ENCODE measurements around the gene RAB2B. TPM values are rescaled to one million over a fixed set of nuclear protein-coding genes. Genes with fewer than 3 reads are reported as not detected.

The RAB2B gene
- total RNA-seq, result 10 to 100 TPM; 26.8 to 30.2 TPM
- 10 to 100 TPM; 45.5 to 58.1 (median 50.2) TPM for polyA plus RNA-seq (ENCODE audit: insufficient read length in 6 of 6)
- long read RNA-seq, donor 1, transcript RAB2B-201 (8 exons, 2,928 nt), result major isoform, 7 of 27 reads
- long read RNA-seq, donor 1, partial matches to known transcripts, result 12 of 27 reads
- long read RNA-seq, donor 1, other reads (novel, unspliced or antisense), result 0 of 27 reads
- long read RNA-seq, donor 2, transcript RAB2B-204 (3 exons, 621 nt), result major isoform, 5 of 100 reads
- long read RNA-seq, donor 2, partial matches to known transcripts, result 66 of 100 reads
- long read RNA-seq, donor 2, other reads (novel, unspliced or antisense), result 26 of 100 reads
- long read RNA-seq, donor 3, partial matches to known transcripts, result 31 of 41 reads
- long read RNA-seq, donor 3, other reads (novel, unspliced or antisense), result 10 of 41 reads
- long read RNA-seq, donor 4, result 0 reads
- long read RNA-seq, donor 5, transcript RAB2B-204 (3 exons, 621 nt), result major isoform, 5 of 15 reads
- long read RNA-seq, donor 5, partial matches to known transcripts, result 10 of 15 reads
- long read RNA-seq, donor 5, other reads (novel, unspliced or antisense), result 0 of 15 reads
- long read RNA-seq, donor 6, partial matches to known transcripts, result 0 of 2 reads
- long read RNA-seq, donor 6, other reads (novel, unspliced or antisense), result 0 of 2 reads
- long read RNA-seq, donor 7, partial matches to known transcripts, result 30 of 45 reads
- long read RNA-seq, donor 7, other reads (novel, unspliced or antisense), result 13 of 45 reads
- long read RNA-seq, donor 8, transcript RAB2B-201 (8 exons, 2,928 nt), result major isoform, 6 of 8 reads
- long read RNA-seq, donor 8, partial matches to known transcripts, result 0 of 8 reads
- long read RNA-seq, donor 8, other reads (novel, unspliced or antisense), result 0 of 8 reads
- long read RNA-seq, donor 9, result 0 reads
- long read RNA-seq, donor 10, result 0 reads
- long read RNA-seq, donor 11, transcript RAB2B-201 (8 exons, 2,928 nt), result major isoform, 7 of 97 reads
- long read RNA-seq, donor 11, partial matches to known transcripts, result 58 of 97 reads
- long read RNA-seq, donor 11, other reads (novel, unspliced or antisense), result 30 of 97 reads
- long read RNA-seq, donor 12, partial matches to known transcripts, result 0 of 6 reads
- long read RNA-seq, donor 12, other reads (novel, unspliced or antisense), result 0 of 6 reads

DNA sequence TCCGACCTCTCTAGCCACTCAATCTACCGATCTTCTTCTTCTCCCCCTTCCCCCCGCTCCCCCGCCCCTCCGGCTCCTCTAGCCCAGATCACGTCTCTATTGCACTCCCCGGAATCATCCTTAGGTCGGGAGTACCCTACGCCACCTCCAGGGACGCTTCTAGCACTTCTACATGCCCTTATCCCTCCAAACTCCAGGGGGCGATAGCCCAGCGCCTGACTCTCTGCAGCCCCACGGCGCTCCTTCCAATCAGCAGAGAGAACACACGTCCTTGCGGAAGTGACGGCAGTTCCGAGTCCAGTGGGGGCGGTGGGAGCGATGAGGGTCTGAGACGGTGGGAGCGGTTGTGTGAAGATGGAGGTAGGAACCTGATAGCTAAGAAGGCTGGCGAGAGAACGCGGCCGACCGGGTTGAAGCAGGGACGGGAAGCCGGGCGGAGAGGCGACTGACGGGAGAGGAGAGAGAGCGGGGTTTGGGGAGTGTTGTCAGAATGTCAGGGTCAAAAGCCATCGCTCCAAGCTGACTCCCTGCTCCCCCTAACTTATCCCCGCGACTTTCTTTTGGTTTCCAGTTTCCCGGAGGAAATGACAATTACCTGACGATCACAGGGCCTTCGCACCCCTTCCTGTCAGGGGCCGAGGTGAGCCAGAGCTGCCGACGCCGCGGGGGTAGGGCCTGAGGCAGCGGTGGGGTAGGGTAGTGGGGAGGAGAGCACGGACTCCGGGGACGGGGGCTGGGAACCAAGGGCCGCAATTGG lies at the start of gene RAB2B, which contains the start of gene TOX4:
RAB2B (minus strand) TSS at position 35 of the 757 bp plus-strand sequence. CDS start 87 bp downstream, outside the sequence.
TOX4 (plus strand) TSS at position 271 of the 757 bp plus-strand sequence; CDS start at position 355, 84 bp downstream.
- ATAC-seq, result peak; percentile 100

DNA sequence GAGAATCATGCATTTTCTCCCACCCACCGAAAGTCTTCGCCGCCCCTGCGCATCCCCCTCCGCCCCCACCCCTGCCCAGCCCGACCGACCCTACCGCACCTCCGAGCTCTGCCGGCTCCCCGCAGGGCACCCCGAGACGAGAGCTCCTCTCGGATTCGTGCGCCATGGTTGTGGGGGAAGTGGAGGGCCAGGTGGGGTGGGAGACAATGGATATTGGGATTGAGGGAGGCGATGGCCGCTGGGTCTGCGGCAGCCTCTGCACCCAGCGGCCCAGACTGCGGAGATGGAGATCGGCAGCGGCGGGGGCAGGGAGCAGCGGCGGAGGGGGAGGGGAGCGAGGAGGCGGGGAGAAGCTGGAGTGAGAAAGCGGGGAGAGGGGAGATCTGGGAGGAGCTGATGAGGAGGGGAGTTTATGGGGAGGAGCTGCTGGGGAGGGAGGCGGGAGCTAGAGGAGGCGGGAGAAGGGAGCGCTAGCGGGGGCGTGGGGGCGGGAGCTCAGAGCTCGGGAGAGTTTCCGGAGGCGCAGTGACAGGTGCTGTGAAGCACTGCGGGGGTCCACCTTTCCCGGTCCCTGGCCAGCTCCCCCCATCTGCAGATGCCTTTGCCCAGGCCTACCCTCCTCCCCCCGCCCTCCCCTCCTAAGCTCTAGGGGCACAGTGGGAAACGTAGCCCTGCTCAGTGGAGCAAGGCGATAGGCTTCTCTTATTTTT lies 49.4 kb upstream of the RAB2B start, which contains the start of gene SALL2:
SALL2 (minus strand) TSS at position 385 of the 710 bp plus-strand sequence; CDS start at position 166, 219 bp downstream.
- DNase-seq (peak; percentile 80 to 93 (median 86)), ATAC-seq (peak; percentile 97)
- TF ChIP-seq, protein P1, sequence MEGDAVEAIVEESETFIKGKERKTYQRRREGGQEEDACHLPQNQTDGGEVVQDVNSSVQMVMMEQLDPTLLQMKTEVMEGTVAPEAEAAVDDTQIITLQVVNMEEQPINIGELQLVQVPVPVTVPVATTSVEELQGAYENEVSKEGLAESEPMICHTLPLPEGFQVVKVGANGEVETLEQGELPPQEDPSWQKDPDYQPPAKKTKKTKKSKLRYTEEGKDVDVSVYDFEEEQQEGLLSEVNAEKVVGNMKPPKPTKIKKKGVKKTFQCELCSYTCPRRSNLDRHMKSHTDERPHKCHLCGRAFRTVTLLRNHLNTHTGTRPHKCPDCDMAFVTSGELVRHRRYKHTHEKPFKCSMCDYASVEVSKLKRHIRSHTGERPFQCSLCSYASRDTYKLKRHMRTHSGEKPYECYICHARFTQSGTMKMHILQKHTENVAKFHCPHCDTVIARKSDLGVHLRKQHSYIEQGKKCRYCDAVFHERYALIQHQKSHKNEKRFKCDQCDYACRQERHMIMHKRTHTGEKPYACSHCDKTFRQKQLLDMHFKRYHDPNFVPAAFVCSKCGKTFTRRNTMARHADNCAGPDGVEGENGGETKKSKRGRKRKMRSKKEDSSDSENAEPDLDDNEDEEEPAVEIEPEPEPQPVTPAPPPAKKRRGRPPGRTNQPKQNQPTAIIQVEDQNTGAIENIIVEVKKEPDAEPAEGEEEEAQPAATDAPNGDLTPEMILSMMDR (IDR thresholded peaks at IDR 0.05), result no peak
- H3K4me3 ChIP-seq, result peak within 1 kb of the TSS; percentile 53 to 57
- H3K27ac ChIP-seq, result no peak within 1 kb of the TSS
- peaks cover 0 to 33% of the 10 kb centered on the region in 2 donors for H3K4me1 ChIP-seq
- no peaks in the 10 kb centered on the region for H3K36me3 ChIP-seq
- H3K9me3 ChIP-seq, result no peaks in the 10 kb centered on the region
- H3K27me3 ChIP-seq, result peaks cover 0 to 11% of the 10 kb centered on the region in 2 donors
- intact Hi-C loops (cut with DNase I), result no loop called here

More for the DNA sequence above, at the start of gene RAB2B, which contains the start of gene TOX4:
- Histone ChIP-seq H3K27me3 (no peaks in the 10 kb centered on the region), H3K9me3 (no peaks in the 10 kb centered on the region), H3K4me1 (peaks cover 14 to 33% of the 10 kb centered on the region in 2 donors), H3K36me3 (peaks cover 0 to 26% of the 10 kb centered on the region in 2 donors), H3K27ac (peak within 1 kb of the TSS; percentile 76 to 78), H3K4me3 (peak within 1 kb of the TSS; percentile 60 to 85)
- peak; percentile 96 to 99 (median 98) for DNase-seq
- TF ChIP-seq, protein P1 (IDR thresholded peaks at IDR 0.05), result peak; percentile 90 to 98
- intact Hi-C loops (cut with DNase I), result no loop called here

DNA sequence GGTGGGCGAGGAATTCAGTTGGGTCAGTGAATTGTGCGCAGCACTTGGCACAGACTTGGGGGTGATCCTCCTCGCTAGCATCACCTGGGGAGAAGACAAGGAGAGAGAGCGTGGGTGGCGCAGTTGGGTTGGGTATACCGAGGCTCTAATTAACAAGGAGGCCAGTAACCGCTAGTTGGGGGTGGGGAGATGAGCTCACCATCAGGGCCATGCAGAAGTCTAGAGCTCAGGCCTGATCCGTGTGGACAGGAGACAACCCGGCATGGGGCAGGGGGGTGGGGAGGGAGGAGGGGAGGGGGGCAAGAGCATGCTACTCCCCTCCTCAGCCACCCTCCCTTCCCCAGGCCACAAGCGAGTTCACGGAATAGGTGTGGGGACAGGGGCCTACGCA lies 48.8 kb upstream of the RAB2B start:
- TF ChIP-seq, protein P1 (IDR thresholded peaks at IDR 0.05), result no peak
- H3K9me3 ChIP-seq, result no peaks in the 10 kb centered on the region
- H3K4me3 ChIP-seq, result peak overlapping the region; percentile 53 to 57
- peaks cover 0 to 11% of the 10 kb centered on the region in 2 donors for H3K27me3 ChIP-seq
- peak; percentile 39 for ATAC-seq
- DNase-seq, result peak in 1 of 4 donors; percentile 47
- H3K36me3 ChIP-seq, result no peaks in the 10 kb centered on the region
- H3K27ac ChIP-seq, result no peak overlapping the region
- intact Hi-C loops (cut with DNase I), result no loop called here
- H3K4me1 ChIP-seq, result peaks cover 0 to 33% of the 10 kb centered on the region in 2 donors

Data from left lung (tissue), 14 donors.